Neuronal stem cell (in vitro differentiated cells): ENCODE data around the gene DDIT3.
"Not testable (repeated sequence)": the region's sequence is repeated elsewhere in the genome, so short reads cannot be mapped to it uniquely, and the experiment has no call there.

ENCODE experiments used
- DNase-seq: peaks from one replicate; pipeline ENCODE4 v3.0.0-alpha.2; 2013; ENCODE audit warnings: low spot score
- H2AFZ ChIP-seq: one replicate; pipeline ENCODE4 v1.6.1; 2013; ENCODE audit warnings: mild to moderate bottlenecking, low read length, inconsistent platforms
- H2AK5ac ChIP-seq: 2 replicates; pipeline ENCODE4 v1.6.1; 2013; ENCODE audit warnings: low read depth, mild to moderate bottlenecking, inconsistent platforms, low read length, moderate library complexity, mixed read lengths
- H2BK120ac ChIP-seq: 2 replicates; pipeline ENCODE4 v1.6.1; 2013; ENCODE audit warnings: low read depth, mild to moderate bottlenecking, inconsistent platforms, low read length, moderate library complexity, mixed read lengths
- H2BK12ac ChIP-seq: one replicate; pipeline ENCODE4 v1.6.1; 2013; ENCODE audit warnings: low read length, inconsistent platforms
- H2BK15ac ChIP-seq: 2 replicates; pipeline ENCODE4 v1.6.1; 2013; ENCODE audit warnings: mild to moderate bottlenecking, low read length, inconsistent platforms, mixed read lengths
- H2BK5ac ChIP-seq: one replicate; pipeline ENCODE4 v1.6.1; 2013; ENCODE audit warnings: inconsistent platforms, mild to moderate bottlenecking, low read length, moderate library complexity
- H3K14ac ChIP-seq: one replicate; pipeline ENCODE4 v1.6.1; 2013; ENCODE audit warnings: low read length, inconsistent platforms
- H3K18ac ChIP-seq: 2 replicates; pipeline ENCODE4 v1.6.1; 2013; ENCODE audit warnings: low read length, inconsistent platforms
- H3K23ac ChIP-seq: 2 replicates; pipeline ENCODE4 v1.6.1; 2013; ENCODE audit warnings: low read depth, mild to moderate bottlenecking, mixed read lengths, low read length, inconsistent platforms; ENCODE audit not compliant: poor library complexity
- H3K27ac ChIP-seq: replicated peaks from 3 replicates; pipeline ENCODE4 v1.5.1; 2013; ENCODE audit warnings: low read length, inconsistent platforms
- H3K27me3 ChIP-seq, 3 experiments: 2 replicates each; pipeline ENCODE4 v1.6.1; 2013; ENCODE audit warnings: low read length in 3 of 3, mild to moderate bottlenecking in 2 of 3, inconsistent platforms in 1 of 3, low read depth in 1 of 3, mixed read lengths in 1 of 3, moderate library complexity in 1 of 3; ENCODE audit not compliant: control insufficient read depth in 3 of 3, insufficient read depth in 3 of 3
- H3K36me3 ChIP-seq, 2 donors: replicated peaks in 1 of 2; 2 replicates each; pipeline ENCODE4 v1.6.1; 2013; ENCODE audit warnings: low read length in 2 of 2; ENCODE audit not compliant: control insufficient read depth in 2 of 2, insufficient read depth in 2 of 2
- H3K4ac ChIP-seq: 2 replicates; pipeline ENCODE4 v1.6.1; 2013; ENCODE audit warnings: inconsistent platforms, mild to moderate bottlenecking, low read length, moderate library complexity
- H3K4me1 ChIP-seq, 2 donors: 1 replicate in 1 of 2; 2 replicates in 1 of 2; pipeline ENCODE4 v1.6.1; 2013; ENCODE audit warnings: low read length in 2 of 2, low read depth in 1 of 2; ENCODE audit not compliant: control insufficient read depth in 2 of 2, insufficient read depth in 1 of 2
- H3K4me2 ChIP-seq: one replicate; pipeline ENCODE4 v1.6.1; 2013; ENCODE audit warnings: mild to moderate bottlenecking, low read length, inconsistent platforms; ENCODE audit not compliant: insufficient read depth, poor library complexity, severe bottlenecking
- H3K4me3 ChIP-seq, 2 donors: 2 replicates each; pipeline ENCODE4 v1.5.1; 2013; ENCODE audit warnings: low read length in 2 of 2, mild to moderate bottlenecking in 2 of 2, inconsistent platforms in 1 of 2, moderate library complexity in 1 of 2
- H3K79me1 ChIP-seq: one replicate; pipeline ENCODE4 v1.6.1; 2013; ENCODE audit warnings: low read depth, mild to moderate bottlenecking, inconsistent platforms, low read length, moderate library complexity
- H3K9ac ChIP-seq: one replicate; pipeline ENCODE4 v1.6.1; 2013; ENCODE audit warnings: mild to moderate bottlenecking, low read depth, low read length, inconsistent platforms; ENCODE audit not compliant: poor library complexity
- H3K9me3 ChIP-seq, 2 donors: replicated peaks in 1 of 2; 2 replicates each; pipeline versions ENCODE3 to v1.6.1; 2013; ENCODE audit warnings: low read length in 2 of 2, mild to moderate bottlenecking in 2 of 2, inconsistent platforms in 1 of 2, low read depth in 1 of 2, mixed read lengths in 1 of 2, moderate library complexity in 1 of 2; ENCODE audit not compliant: control insufficient read depth in 2 of 2, insufficient read depth in 1 of 2
- H4K8ac ChIP-seq: one replicate; pipeline ENCODE4 v1.6.1; 2013; ENCODE audit warnings: low read depth, mild to moderate bottlenecking, inconsistent platforms, low read length, moderate library complexity
- H4K91ac ChIP-seq: one replicate; pipeline ENCODE4 v1.6.1; 2013; ENCODE audit warnings: low read length, low read depth, mild to moderate bottlenecking, inconsistent platforms; ENCODE audit not compliant: poor library complexity
- WGBS, 2 donors: extraction: QIAGEN DNeasy Blood & Tissue Kit; methylation state at CpG; one replicate each; pipeline ENCODE4 v1.1.7; 2013; ENCODE audit warnings: missing lambda C conversion rate in 2 of 2, mixed read lengths in 1 of 2; ENCODE audit not compliant: insufficient read length in 2 of 2, insufficient replicate concordance in 1 of 2; ENCODE audit errors: extremely low coverage in 2 of 2; 5-methylcytosine and 5-hydroxymethylcytosine counted together

The DDIT3 gene

GRCh38 chr12:57519796-57520052 lies 590 bp downstream of the DDIT3 start:
- H4K8ac ChIP-seq = peak overlapping the region; percentile 19
- no peak for DNase-seq
- H3K4ac ChIP-seq = no peak overlapping the region
- peak overlapping the region; percentile 78 for H3K14ac ChIP-seq
- H2BK15ac ChIP-seq = no peak overlapping the region
- peak overlapping the region; percentile 96 for H2BK5ac ChIP-seq
- H3K18ac ChIP-seq = peak overlapping the region; percentile 62
- peak overlapping the region; percentile 78 for H3K4me2 ChIP-seq
- H3K79me1 ChIP-seq = peaks cover 3% of the 10 kb centered on the region
- H2AFZ ChIP-seq = peak overlapping the region; percentile 61
- peak overlapping the region; percentile 88 to 94 for H3K4me3 ChIP-seq
- peak overlapping the region; percentile 92 for H3K9ac ChIP-seq
- peak overlapping the region; percentile 67 for H4K91ac ChIP-seq
- H3K36me3 ChIP-seq = peaks cover 22 to 58% of the 10 kb centered on the region in 2 donors
- no peak overlapping the region for H2BK120ac ChIP-seq
- H2AK5ac ChIP-seq = peak overlapping the region; percentile 48
- H3K27ac ChIP-seq = peak overlapping the region; percentile 86
- no CpG with 5 or more reads among the region's 8 CpGs for WGBS, 2 donors
- peaks cover 0 to 2% (median 0%) of the 10 kb centered on the region in 3 experiments for H3K27me3 ChIP-seq
- no peaks in the 10 kb centered on the region for H3K9me3 ChIP-seq
- peak overlapping the region; percentile 66 for H3K23ac ChIP-seq
- H2BK12ac ChIP-seq = no peak overlapping the region
- H3K4me1 ChIP-seq = peaks cover 25 to 27% of the 10 kb centered on the region in 2 donors

GRCh38 chr12:57518920-57519795 lies 1.2 kb downstream of the DDIT3 start:
- H2AK5ac ChIP-seq = peak overlapping the region; percentile 48
- no peak overlapping the region for H4K91ac ChIP-seq
- no peaks in the 10 kb centered on the region for H3K9me3 ChIP-seq
- peaks cover 0 to 2% (median 0%) of the 10 kb centered on the region in 3 experiments for H3K27me3 ChIP-seq
- H3K27ac ChIP-seq = peak overlapping the region; percentile 86
- H2BK120ac ChIP-seq = no peak overlapping the region
- H2AFZ ChIP-seq = no peak overlapping the region
- peaks cover 3% of the 10 kb centered on the region for H3K79me1 ChIP-seq
- peaks cover 24 to 58% of the 10 kb centered on the region in 2 donors for H3K36me3 ChIP-seq
- peak overlapping the region; percentile 88 to 94 for H3K4me3 ChIP-seq
- WGBS, 2 donors = no CpG with 5 or more reads among the region's 7 CpGs
- H3K9ac ChIP-seq = peak overlapping the region; percentile 64
- no peak overlapping the region for H3K14ac ChIP-seq
- no peak overlapping the region for H3K18ac ChIP-seq
- no peak overlapping the region for H3K4ac ChIP-seq
- H3K23ac ChIP-seq = peak overlapping the region; percentile 66
- H4K8ac ChIP-seq = no peak overlapping the region
- H3K4me1 ChIP-seq = peaks cover 22% of the 10 kb centered on the region in 2 donors
- H3K4me2 ChIP-seq = peak overlapping the region; percentile 78
- no peak overlapping the region for H2BK5ac ChIP-seq
- no peak overlapping the region for H2BK15ac ChIP-seq
- no peak overlapping the region for H2BK12ac ChIP-seq
- no peak for DNase-seq

- Histone ChIP-seq H4K91ac (no peak overlapping the region), H3K27me3 (peaks cover 0 to 2% (median 0%) of the 10 kb centered on the region in 3 experiments), H3K4me2 (no peak overlapping the region), H2BK5ac (no peak overlapping the region), H2BK15ac (no peak overlapping the region), H2AFZ (no peak overlapping the region), H3K23ac (no peak overlapping the region), H3K4me3 (peak overlapping the region in 1 of 2 donors; percentile 88), H3K27ac (no peak overlapping the region), H3K4me1 (peaks cover 15 to 17% of the 10 kb centered on the region in 2 donors), H3K79me1 (no peaks in the 10 kb centered on the region), H3K9me3 (no peaks in the 10 kb centered on the region), H3K4ac (no peak overlapping the region), H2BK120ac (no peak overlapping the region), H3K36me3 (peaks cover 25 to 61% of the 10 kb centered on the region in 2 donors), H3K18ac (no peak overlapping the region), H2BK12ac (no peak overlapping the region), H2AK5ac (no peak overlapping the region), H3K14ac (no peak overlapping the region), H4K8ac (no peak overlapping the region), H3K9ac (no peak overlapping the region)
- DNase-seq = no peak
- WGBS, 2 donors = no CpG with 5 or more reads among the region's 8 CpGs
Observed at GRCh38 chr12:57518176-57518919, 2.0 kb downstream of the DDIT3 start.

GRCh38 chr12:57517718-57518117 lies 2.6 kb downstream of the DDIT3 start:
- not testable (repeated sequence) for H4K8ac ChIP-seq, H2BK5ac ChIP-seq

More at GRCh38 chr12:57517718-57518117, 2.6 kb downstream of the DDIT3 start:
- H3K9me3 ChIP-seq, H2BK12ac ChIP-seq, H3K23ac ChIP-seq, H2AK5ac ChIP-seq, H3K14ac ChIP-seq, H2BK120ac ChIP-seq, H3K27me3 ChIP-seq, H3K27ac ChIP-seq, H2AFZ ChIP-seq, DNase-seq, H2BK15ac ChIP-seq, H4K91ac ChIP-seq, H3K79me1 ChIP-seq, H3K18ac ChIP-seq, H3K4me3 ChIP-seq, H3K9ac ChIP-seq, H3K4ac ChIP-seq, H3K4me2 ChIP-seq: not testable (repeated sequence)
- WGBS, 2 donors = no CpG with 5 or more reads among the region's 10 CpGs
- peaks cover 29 to 67% of the 10 kb centered on the region in 2 donors for H3K36me3 ChIP-seq
- peaks cover 14 to 15% of the 10 kb centered on the region in 2 donors for H3K4me1 ChIP-seq
